Stimulated activated CD8-positive, alpha-beta memory T cell treated with anti-CD3 and anti-CD28 coated beads, Interleukin-15, amount 100 ng/mL, for 4 hours (primary cell): Measurements from ENCODE around the gene USHBP1.

Experiments used
- DNase-seq, 2 donors: peaks; one replicate each; pipeline ENCODE4 v3.0.0-alpha.2; 2020; ENCODE audit warnings: low read depth in 2 of 2

USHBP1 gene

GRCh38 chr19:17211547-17212446, 52.7 kb downstream of the USHBP1 start:
- DNase-seq = no peak

GRCh38 chr19:17210296-17210695, 54.2 kb downstream of the USHBP1 start:
- DNase-seq = no peak

GRCh38 chr19:17209126-17210036, 55.2 kb downstream of the USHBP1 start:
- no peak for DNase-seq

- DNase-seq = no peak
Observed at GRCh38 chr19:17206736-17207581, 57.6 kb downstream of the USHBP1 start.

- DNase-seq = no peak
Observed at GRCh38 chr19:17205237-17206140, 59.1 kb downstream of the USHBP1 start.

GRCh38 chr19:17202713-17203112, 61.8 kb downstream of the USHBP1 start:
- DNase-seq = no peak

- DNase-seq = no peak
Observed at GRCh38 chr19:17202249-17202648, 62.3 kb downstream of the USHBP1 start.

- DNase-seq = no peak
Observed at GRCh38 chr19:17200408-17201079, 64.0 kb downstream of the USHBP1 start.
